Stomach (tissue), 4 donors: ENCODE measurements around the gene ZNF775.

Experiments used
- CTCF ChIP-seq, 7 experiments: fragments of 450-650 bp in 4 of 7; fragments of 200-600 bp in 3 of 7; sonication (generic) in 3 of 7; IDR thresholded peaks; one replicate each; pipeline ENCODE4 v1.5.1; 2016 to 2019; ENCODE audit warnings: antibody characterized with exemption in 7 of 7, control low read depth in 2 of 7, mild to moderate bottlenecking in 1 of 7
- EP300 ChIP-seq: sonication (generic); formaldehyde crosslinking; IDR thresholded peaks from one replicate; pipeline ENCODE4 v1.6.1; 2017; ENCODE audit warnings: antibody characterized with exemption
- POLR2A ChIP-seq, 4 donors: fragments of 450-650 bp; IDR thresholded peaks; one replicate each; pipeline ENCODE4 v1.6.1; 2016; ENCODE audit warnings: antibody characterized with exemption in 4 of 4, control low read depth in 2 of 4, mild to moderate bottlenecking in 1 of 4, moderate library complexity in 1 of 4
- POLR2AphosphoS5 ChIP-seq, 3 donors: sonication (generic); formaldehyde crosslinking; IDR thresholded peaks; one replicate each; pipeline ENCODE4 v1.6.1; 2016; ENCODE audit warnings: antibody characterized with exemption in 3 of 3

DNA sequence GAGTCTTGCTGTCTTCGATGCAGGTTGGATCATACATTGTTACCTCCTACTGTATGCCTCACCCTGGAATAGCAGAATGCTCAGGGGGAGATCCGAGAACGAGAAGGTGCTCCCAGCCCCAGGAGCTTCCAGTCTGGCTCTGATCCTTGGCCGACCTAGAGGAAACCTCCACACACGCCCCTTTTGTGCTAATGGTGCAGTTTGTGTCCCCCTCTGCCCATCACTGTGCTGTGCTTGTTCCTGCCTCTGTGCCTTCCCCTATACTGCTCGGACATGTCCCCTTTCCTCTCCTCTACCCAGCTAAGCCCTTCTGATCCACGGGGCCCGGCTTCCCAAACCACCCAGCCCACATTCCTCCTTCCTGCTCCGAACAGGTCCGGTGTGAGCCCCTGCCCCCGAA is 32.5 kb downstream of the ZNF775 start:
- TF ChIP-seq EP300 = no peak
- no peak for TF ChIP-seq CTCF (IDR thresholded peaks at IDR 0.05)
- TF ChIP-seq POLR2A (IDR thresholded peaks at IDR 0.05) = no peak
- no peak for TF ChIP-seq POLR2AphosphoS5 (IDR thresholded peaks at IDR 0.05)
